HG03469 (cell line): ENCODE measurements around the gene MAPRE2.
A peak's percentile ranks its signal among the peaks of the same experiment; 100 is the strongest.
"Not testable (repeated sequence)": the region's sequence is repeated elsewhere in the genome, so short reads cannot be mapped to it uniquely, and the experiment has no call there.

Source experiments
- ATAC-seq: cut with Tn5 transposase; IDR thresholded peaks from one replicate; pipeline ENCODE4 v1.9.1; 2021; ENCODE audit warnings: mild to moderate bottlenecking, moderate library complexity, moderate number of reproducible peaks; ENCODE audit not compliant: unreplicated experiment

The MAPRE2 gene

GRCh38 chr18:35143622-35144596, 102.7 kb downstream of the MAPRE2 start:
- no peak for ATAC-seq

- ATAC-seq = no peak
Observed at GRCh38 chr18:35144698-35145097, 103.5 kb downstream of the MAPRE2 start.

- ATAC-seq = not testable (repeated sequence)
Observed at GRCh38 chr18:35150195-35150594, 109.0 kb downstream of the MAPRE2 start.

GRCh38 chr18:35153609-35154272, 112.5 kb downstream of the MAPRE2 start:
- ATAC-seq = no peak

DNA sequence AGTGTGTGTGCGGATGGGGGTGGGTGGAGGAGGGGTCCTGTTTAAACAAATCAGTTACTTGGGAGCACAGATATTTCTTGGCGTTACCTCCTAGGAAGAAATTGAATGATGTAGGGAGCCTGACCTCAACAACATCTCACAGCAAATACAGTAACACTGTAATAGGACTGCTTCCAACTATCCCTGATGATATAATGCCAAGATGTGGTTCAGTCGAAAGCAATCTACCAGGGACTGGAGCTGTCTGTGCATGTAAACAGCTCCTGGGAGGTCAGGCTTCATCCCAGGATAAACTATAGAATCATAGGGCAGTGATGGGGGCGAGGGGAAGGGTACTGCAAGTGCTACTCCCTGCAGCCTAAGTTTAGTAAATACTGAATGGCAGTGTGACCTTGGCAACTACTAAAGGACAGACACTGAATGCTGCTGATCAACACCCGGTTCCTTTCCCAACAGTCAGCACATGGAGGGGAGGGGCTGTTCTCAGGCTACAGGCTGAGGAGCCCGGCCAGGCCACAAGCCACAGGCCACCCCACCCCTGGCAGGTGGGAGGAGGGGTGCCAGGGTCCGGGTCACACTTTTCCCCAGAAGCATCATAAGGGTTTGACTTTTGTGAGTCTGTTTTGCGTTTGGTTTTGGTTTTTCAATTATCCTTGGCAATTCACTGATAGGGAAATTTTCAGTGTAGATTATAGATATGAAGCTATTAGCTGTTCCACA, 114.3 kb downstream of the MAPRE2 start:
- no peak for ATAC-seq

DNA sequence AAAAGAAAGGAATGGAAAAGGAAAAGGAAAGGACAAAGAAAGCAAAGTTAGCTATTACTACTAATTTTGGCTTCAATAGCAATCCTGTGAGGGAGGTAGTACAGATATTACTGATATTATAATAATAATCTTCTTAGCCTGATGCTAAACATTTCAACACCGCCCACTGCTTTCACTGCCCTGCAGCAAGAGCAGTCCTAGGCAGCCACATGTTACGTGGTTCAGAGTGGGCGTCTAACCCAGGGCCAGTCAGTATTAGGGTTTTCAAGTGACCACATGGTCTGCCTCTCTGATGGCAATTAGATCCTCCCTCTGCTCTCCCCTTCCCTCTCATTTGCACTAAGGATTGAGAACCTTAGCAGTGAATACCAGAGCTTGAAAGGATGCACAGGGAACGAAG, 116.0 kb downstream of the MAPRE2 start:
- no peak for ATAC-seq

DNA sequence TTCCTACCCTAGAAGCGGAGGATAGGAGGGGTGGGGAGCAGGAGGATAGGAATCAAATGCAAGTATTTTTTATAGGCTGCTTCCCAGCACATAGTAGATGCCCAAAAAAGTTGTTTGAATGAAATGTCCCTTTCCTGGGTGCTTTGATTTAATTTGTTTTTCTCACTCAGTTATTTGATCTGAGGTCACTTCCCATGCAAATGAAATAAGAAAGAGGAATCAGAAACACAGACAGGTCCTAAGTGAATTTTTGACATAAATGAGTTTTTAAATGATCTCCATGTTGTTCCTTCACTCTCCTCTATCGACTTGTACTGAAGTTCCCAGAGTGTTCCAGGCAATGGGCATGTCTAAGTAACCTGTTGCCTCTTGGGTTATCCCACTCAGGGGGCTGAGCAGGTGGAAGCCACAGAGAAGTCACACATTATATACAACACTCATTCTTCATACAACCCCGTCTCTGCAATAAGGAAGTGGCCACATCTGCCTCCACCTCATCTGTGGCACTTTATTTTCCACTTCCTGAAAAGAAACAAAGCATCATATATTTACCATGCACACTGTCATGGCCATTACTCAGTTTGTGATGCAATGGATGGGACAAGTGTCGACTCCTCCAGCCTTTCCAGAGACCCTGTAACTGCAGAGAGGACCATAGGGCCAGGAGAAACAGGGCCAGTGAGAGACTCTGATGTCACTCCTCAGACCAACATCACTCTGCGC, 117.7 kb downstream of the MAPRE2 start:
- peak; percentile 67 for ATAC-seq

DNA sequence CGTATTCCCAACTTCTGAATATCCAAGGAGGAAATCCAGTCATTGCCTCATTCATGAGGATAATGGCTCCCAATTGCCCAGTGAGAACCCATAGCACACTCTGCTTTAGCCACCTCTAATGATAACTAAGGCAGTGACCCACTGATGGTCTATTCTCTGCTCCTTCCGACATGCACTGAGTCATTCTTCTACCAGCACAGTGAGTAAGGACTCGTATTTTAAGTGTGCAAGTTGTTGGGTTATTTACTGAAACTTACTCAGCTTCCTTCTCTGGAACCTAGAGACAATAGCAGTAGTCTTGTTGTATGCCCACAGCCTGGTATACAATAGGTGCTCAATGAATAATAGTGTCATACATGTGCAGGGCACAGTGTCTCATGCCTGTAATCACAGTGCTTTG, 118.6 kb downstream of the MAPRE2 start:
- peak; percentile 46 for ATAC-seq

- ATAC-seq = no peak
Observed at GRCh38 chr18:35161485-35161884, 120.3 kb downstream of the MAPRE2 start.

DNA sequence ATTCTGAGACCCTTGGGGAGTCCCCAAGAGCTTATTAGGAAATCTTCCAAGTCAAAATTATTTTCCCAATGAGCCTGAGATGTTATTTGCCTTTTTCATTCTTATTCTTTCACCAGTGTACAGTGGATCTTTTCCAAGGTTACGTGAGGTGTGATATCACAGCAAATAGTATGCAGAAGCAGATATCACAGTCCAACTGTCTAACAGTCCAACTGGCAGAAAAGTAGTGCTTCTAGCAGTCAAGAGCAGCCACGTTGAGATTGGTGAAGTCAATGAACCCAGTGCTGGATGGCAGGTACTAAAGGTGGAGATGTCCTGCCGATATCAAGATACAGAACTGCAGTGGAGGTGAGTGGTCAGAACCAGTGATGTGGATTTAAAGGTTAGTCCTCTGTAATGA, 120.7 kb downstream of the MAPRE2 start:
- no peak for ATAC-seq

DNA sequence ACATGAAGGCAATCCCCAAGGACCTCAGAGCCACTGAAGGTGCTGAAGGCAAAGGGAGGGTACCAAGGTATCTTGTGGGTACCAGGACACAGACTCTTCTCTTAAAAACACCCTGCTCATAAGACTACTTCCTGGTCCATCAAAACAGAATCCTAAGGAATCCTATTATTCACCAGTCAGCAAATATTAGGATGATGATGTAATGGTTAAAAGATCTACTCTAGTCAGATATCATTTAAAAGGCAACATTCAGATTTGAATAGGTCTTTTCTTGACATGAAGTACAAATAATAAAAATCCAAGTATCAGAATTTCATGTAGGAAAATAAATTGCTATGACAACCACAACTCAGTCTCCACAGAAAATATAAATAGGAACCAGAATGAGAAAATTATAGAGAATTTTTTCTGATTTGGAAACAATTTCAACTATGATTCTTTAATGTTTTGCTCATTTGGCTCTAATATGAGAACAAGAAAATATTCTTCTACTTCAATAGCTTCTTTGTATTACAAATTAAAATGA, 121.9 kb downstream of the MAPRE2 start:
- ATAC-seq = no peak

GRCh38 chr18:35163721-35164120, 122.5 kb downstream of the MAPRE2 start:
- no peak for ATAC-seq

DNA sequence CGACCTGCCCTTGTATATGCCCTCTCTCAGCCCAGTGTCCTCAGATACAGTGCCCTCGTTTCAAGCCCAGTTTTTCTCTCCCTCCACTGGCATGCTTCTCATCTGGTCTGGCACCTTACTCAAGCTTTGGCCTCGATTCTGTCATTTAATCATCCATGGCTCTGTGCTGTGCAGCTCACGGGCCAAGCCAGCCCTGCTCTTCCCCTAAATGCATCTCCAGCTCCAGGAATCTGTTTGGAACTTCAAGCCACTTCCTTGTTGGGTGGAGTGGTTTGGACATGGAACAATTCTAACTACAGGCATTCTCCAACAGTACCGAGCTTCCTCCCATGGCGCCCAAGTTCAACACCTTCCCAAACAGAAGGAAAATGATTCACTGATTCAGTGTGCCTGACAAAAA, 122.9 kb downstream of the MAPRE2 start:
- no peak for ATAC-seq

DNA sequence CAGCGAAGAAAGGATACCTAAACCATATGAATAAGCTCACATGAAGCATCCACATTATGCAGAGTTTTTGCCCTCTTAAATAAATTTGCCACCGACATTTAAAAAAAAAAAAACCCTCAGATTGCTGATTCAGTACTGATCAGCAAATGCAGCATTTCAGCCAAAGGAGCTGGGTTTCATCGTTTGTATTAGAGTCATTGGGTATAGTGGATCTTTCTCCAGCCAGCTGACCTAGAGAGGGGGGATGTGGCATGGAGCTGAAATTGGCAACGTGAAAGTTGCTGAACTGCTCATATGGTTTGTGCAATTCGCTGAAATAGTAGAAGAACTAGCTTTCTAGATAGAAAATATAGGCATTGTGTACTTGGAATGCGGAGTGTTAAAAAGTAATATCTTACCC, 126.1 kb downstream of the MAPRE2 start:
- no peak for ATAC-seq

DNA sequence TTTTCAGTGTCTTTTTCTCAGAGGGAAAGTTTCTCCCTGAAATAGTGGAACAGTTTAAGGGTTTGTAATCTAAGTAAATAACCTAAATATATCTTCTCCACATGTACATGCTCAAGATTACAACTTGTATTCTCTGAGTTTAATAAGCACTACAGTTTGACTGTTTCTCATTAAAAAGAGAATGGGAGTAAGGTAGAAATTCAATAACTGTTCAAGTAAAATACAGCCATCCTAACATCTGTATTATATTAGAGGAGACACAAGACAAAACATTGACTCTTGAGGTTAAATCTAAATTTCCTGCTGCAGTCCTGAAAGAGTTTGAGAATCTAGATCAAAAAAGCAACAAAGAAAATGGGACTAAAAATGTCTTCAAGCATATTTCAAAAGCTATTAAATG, 126.6 kb downstream of the MAPRE2 start:
- no peak for ATAC-seq

DNA sequence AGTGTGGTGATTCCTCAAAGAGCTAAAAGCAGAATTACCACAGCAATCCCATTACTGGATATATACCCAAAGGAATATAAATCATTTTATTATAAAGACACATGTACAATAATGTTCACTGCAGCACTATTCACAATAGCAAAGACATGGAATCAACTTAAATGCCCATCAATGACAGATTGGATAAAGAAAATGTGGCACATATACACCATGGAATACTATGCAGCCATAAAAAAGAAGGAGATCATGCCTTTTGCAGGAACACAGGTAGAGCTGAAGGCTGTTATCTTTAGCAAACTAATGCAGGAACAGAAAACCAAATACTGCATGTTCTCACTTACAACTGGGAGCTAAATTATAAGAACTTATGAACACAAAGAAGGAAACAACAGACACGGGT, 129.1 kb downstream of the MAPRE2 start:
- ATAC-seq = not testable (repeated sequence)

DNA sequence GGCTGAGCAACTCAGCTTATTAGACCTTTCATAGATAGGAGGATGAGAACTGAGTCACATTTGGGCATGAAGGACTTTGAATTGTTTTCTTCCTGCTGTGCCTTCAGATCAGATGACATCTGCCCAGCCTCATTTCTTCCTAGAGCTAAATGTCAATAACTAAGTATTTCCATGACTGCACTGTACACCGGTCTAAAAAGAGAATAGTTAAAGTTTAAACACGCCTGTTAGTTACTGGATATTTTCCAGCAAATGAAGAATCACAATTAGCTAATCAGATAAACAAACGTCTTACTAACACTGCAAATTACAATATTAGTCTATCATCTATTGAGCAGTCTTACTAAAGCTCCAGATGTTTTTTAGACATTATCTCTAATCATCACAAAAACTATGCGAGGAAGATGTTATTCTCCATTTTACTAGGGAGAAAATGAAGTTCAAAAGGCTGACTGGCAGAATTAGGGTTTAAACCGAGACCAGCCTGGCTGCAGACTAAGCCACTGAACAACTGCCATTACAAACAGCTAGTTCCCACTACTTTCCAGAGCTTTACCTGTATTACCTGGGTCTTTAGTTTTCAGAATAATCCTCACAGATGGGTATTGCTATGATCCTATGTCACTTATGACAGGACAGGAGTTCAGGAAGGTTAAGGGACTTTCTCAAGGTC, 130.2 kb downstream of the MAPRE2 start:
- no peak for ATAC-seq

DNA sequence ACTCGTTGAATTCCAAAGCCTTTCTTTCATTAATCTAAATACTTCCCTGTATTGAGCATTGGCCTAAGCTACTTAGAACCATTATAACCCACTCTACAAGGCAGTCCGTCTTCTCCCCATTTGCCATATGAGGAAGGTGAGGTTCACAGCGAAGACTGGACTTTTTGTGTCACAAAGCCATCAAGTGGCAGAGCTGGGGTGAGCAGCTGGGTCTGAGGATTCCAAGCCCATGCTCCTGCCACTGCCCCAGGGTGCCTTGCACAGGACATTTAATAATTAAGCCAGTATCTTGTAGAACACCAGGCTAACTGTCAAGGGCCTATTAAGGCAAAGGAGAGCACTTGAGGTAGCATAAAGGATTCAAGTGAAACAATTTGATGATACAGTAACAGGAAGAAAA, 130.8 kb downstream of the MAPRE2 start:
- ATAC-seq = no peak

- ATAC-seq = no peak
Observed at GRCh38 chr18:35172451-35173035, 131.3 kb downstream of the MAPRE2 start.
